ENCODE measurements around the gene SMIM35. TPM values are rescaled to one million over a fixed set of nuclear protein-coding genes. Genes with fewer than 3 reads are reported as not detected.

The SMIM35 gene
- total RNA-seq, 1 experiment from 2014 or later, result not detected

- no peak for TF ChIP-seq HMGXB4 (CRISPR knock-in tag; IDR thresholded peaks at IDR 0.05)
- no peak for TF ChIP-seq SMAD4 (CRISPR knock-in tag; IDR thresholded peaks at IDR 0.05)
- no peak for TF ChIP-seq FOXP1 (CRISPR knock-in tag; IDR thresholded peaks at IDR 0.05; ENCODE audit: borderline replicate concordance)
- TF ChIP-seq MAX (CRISPR knock-in tag; IDR thresholded peaks at IDR 0.05), result no peak
- TF ChIP-seq ZNF512 (CRISPR knock-in tag; IDR thresholded peaks at IDR 0.05; ENCODE audit: borderline replicate concordance), result no peak
- no peak for TF ChIP-seq PREB (CRISPR knock-in tag; IDR thresholded peaks at IDR 0.05; ENCODE audit: borderline replicate concordance)
- TF ChIP-seq GABPB1 (CRISPR knock-in tag; IDR thresholded peaks at IDR 0.05), result no peak
- TF ChIP-seq ATF3 (CRISPR knock-in tag; conservative IDR thresholded peaks at IDR 0.05), result no peak
These were observed 1.8 kb upstream of the SMIM35 start (continued) for GRCh38 chr11:118088531-118088930.

GRCh38 chr11:118087931-118088330 is 1.2 kb upstream of the SMIM35 start:
- CTCF ChIA-PET, result interaction anchor here (0.6 to 1.6 kb wide), 4 partner anchors 16 to 135 kb away, joined by 3 to 6 read pairs (median 4); no protein-coding TSS in a partner anchor

More at GRCh38 chr11:118087931-118088330, 1.2 kb upstream of the SMIM35 start:
- Mint-ChIP-seq H3K27ac (no peak overlapping the region), H3K4me3 (no peak overlapping the region), H3K9me3 (peaks cover 21% of the 10 kb centered on the region), H3K4me1 (peaks cover 4% of the 10 kb centered on the region), H3K36me3 (no peaks in the 10 kb centered on the region), H3K27me3 (ENCODE audit: low read depth) (no peaks in the 10 kb centered on the region; the same call in 1 of the 2 replicates)
- POLR2A ChIA-PET, result no interaction called here
- ATAC-seq (no peak), DNase-seq (ENCODE audit: low spot score) (no peak)
- TF ChIP-seq MLX (CRISPR knock-in tag; IDR thresholded peaks at IDR 0.05) (no peak), TEAD4 (CRISPR knock-in tag; IDR thresholded peaks at IDR 0.05) (no peak), FOXJ3 (CRISPR knock-in tag; IDR thresholded peaks at IDR 0.05; ENCODE audit: borderline replicate concordance) (no peak), ARID4B (CRISPR knock-in tag; IDR thresholded peaks at IDR 0.05; ENCODE audit: borderline replicate concordance) (no peak), FOXK1 (CRISPR knock-in tag; IDR thresholded peaks at IDR 0.05) (no peak), CBFB (CRISPR knock-in tag; IDR thresholded peaks at IDR 0.05; ENCODE audit: low read depth) (no peak), ZSCAN18 (CRISPR knock-in tag; IDR thresholded peaks at IDR 0.05) (no peak), ZMAT4 (CRISPR knock-in tag; IDR thresholded peaks at IDR 0.05) (no peak), GTF2I (CRISPR knock-in tag; conservative IDR thresholded peaks at IDR 0.05) (no peak), STAT6 (CRISPR knock-in tag; conservative IDR thresholded peaks at IDR 0.05; ENCODE audit: low read depth) (no peak), HMGA2 (CRISPR knock-in tag; IDR thresholded peaks at IDR 0.05) (no peak), SP1 (CRISPR knock-in tag; conservative IDR thresholded peaks at IDR 0.05) (no peak), ZNF423 (CRISPR knock-in tag; IDR thresholded peaks at IDR 0.05) (no peak)
